Nucleus accumbens (tissue), 56 donors: ENCODE results near the gene NEGR1.

Source experiments
- DNase-seq, 56 donors: peaks; one replicate each; lab custom pipeline; 2025; lab: John Stamatoyannopoulos, UW

The NEGR1 gene

DNA sequence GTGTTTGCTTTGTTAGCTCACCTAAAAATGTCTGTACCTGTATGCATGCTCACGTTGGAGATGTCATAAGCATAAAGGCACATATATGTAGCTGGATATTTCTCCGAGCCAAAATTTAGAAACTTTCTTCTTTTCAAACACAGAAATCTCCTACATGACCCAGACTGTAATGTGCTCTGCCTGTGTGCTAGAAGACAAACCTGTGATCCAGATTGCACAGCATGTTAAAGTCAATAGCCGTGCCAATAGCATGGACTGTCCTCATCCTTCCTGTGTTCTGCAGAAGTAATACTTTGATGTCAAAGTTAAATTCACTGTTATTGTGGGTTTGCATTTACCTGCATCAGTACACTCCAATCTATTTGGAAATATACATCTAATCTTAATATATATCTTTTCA is 855.3 kb downstream of the NEGR1 start:
- no peak for DNase-seq

DNA sequence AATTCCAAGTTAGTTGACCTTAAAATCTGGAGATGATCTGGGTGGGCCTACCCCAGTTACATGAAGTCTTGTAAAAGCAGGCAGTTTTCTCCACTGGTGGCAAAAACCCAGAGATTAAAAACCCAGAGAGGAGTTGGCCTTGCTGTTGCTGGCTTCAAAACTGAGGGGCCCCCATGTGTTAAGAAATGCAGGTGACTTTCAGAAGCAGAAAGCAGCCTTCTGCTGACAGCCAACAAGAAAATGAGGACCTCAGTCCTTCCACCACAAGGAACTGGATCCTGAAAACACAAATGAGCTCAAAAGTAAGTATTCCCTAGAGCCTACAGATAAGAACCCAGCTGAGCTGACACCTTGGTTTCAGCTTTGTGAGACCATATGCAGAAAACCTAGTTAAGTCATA is 857.8 kb downstream of the NEGR1 start:
- no peak for DNase-seq

DNA sequence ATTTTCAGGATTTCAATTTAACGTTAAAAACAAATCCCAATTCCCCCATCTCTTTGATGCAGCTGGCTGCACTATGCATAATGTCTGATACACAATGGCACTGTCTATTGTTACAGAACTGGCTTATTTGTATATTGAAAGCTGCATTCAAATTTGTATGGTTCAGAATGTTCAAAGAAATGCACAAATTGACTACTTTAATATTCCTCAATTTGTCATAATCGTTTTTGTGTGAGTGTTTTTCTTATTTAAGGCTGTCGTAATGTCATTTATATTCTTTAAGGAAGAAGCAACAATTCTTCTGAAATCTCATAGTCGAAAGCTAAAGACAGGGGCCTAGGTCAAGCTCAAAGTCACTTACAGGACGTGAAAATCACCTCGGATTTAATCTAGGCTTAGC is 860.1 kb downstream of the NEGR1 start:
- DNase-seq: no peak

DNA sequence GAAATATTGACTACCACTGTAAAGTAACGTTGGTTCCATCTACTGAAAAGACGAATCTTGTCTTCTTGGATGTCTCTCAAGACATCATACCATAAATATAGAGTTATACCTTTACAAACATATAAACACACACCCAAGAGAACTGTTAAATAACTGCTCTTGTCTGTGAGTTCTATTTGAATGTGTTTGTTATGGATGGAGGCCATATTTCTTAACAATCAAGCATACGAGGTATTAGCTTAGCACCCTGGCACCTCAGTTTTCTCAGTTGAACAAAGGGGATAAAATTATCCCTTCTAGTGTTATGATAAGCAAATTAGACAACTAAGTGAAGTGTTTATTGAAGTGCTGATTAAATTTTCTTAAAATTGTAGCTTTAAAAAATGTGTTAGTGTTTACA is 864.9 kb downstream of the NEGR1 start:
- no peak for DNase-seq

DNA sequence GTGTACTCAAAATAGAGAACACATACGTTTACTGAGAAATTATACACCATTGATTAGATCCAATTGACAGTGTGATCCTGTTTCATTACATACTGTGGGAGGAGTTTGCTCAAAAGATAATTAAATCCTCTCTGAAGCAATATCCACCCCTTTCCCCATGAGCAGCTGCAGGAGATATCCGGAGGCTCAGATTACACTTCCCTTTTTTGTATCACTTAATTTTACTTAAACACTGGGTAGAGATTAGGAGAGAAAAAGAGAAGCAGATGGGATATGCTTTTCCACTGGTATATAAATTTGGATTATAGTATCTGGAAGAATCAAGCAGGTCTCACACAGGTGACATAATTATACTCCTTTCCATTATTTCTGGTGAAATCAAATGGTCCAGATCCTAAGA is 868.2 kb downstream of the NEGR1 start:
- no peak for DNase-seq

DNA sequence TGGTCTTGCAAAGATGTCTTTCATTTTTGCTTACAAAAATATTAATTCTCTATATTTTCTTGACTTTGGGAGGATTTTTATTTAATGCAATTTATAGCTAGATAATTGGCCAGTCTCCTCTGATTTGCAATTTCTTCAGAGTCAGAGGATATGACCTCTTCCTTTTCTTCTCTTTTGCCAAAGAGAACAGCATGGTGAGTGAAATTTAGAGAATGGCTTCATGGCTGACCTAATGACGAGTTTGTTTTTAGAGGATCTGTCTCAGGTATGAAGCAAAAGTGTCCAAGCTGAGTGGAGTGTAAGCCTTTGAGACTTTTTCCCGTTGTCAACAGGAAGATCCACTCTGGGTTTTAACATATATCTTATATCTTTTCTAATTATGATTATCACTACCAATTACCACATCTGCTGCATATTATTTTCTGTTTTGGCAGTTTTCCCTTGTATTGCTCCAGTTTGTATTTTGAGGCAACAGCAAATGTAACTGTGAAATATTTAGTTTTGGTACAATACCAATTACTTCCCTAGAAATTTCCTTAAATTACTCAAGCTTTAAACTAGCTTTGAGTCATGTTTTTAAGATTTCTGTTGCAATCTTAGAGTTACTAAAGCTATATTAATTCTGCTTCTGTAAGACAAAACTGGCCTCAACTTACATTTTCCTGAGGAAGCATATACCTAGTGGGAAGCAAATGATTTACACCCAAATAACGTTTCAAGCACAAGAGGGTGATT is 868.7 kb downstream of the NEGR1 start:
- no peak for DNase-seq

DNA sequence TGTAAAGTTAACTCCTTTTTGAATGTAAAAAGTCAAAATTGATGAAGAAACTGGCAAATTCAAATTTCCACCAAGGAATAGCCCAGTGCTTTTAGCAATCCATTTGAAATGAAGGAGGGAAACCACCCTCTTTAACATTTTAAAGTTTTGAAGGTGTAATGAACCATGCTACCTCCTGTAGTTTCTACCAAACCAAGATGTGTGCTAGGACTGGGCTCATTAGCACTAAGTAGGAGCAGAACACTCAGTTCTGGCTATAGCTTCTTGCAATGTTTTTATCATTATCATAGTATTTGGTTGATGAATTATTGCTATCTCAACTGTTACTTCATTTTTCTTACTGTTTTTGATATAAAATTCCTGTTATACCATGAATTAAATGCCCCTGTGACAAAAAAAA is 882.3 kb downstream of the NEGR1 start:
- no peak for DNase-seq

DNA sequence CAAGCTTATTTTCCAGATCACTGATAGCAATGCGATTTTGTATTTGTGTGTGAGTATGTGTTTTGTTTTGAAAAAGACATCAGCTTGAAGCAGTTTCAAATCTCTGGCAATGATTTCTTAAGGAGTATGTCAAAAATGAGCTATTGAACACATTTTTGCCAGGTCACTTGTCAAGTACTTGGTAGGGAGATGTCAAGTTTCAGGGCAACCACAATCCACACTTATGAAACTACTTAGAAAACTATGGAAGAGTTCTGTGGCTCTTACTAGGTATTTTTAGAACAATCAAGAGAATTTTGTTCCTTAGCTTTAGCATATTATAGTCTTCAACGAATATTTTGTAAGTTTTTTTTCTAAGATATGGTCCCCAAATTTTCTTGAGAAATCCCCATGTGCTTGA is 882.7 kb downstream of the NEGR1 start:
- no peak for DNase-seq

DNA sequence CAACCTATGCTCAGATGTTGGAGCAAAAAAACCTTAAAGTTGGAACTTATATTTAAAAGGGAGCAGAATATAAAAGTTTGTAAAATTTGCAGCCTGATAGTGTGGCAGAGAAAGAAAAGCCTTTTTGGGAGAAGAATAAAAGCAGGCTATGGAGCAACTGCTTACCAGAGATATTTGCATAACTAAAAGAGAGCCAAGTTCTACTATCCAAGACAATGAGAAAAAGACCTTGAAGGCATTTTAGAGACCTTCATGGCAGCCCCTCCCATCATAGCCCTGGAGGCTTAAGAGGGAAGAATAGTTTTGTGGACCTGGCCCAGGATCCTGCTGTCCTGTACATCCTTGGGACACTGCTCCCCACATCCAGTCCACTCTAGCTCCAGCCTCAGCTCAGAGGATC is 889.0 kb downstream of the NEGR1 start:
- DNase-seq: no peak

DNA sequence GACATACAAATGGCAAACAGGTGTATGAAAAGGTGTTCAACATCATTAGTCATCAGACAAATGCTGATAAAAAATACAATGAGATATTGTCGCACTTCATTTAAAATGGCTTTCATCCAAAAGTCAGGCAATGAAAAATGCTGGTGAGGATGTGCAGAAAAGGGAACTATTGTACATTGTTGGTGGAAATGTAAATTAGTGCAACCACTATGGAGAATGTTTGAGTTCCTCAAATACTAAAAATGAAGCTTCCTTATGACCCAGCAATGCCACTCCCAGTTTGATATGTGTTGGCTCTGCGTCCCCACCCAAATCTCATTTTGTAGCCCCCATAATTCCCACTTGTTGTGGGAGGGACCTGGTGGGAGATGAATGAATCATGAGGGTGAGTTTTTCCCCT is 891.8 kb downstream of the NEGR1 start:
- no peak for DNase-seq

DNA sequence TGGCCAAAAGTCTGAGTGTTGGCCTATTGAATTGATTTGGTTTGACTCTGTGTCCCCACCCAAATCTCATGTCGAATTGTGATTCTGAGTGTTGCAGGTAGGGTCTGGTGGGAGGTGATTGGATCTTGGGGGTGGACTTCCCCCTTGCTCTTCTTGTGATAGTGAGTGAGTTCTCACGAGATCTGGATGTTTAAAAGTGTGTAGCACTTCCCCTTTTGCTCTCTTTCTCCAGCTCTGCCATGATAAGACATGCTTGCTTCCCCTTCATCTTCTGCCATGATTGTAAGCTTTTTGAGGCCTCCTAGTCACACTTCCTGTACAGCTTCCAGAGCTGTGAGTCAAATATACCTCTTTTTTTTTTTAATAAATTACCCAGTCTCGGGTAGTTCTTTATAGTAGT is 904.5 kb downstream of the NEGR1 start:
- DNase-seq: no peak

DNA sequence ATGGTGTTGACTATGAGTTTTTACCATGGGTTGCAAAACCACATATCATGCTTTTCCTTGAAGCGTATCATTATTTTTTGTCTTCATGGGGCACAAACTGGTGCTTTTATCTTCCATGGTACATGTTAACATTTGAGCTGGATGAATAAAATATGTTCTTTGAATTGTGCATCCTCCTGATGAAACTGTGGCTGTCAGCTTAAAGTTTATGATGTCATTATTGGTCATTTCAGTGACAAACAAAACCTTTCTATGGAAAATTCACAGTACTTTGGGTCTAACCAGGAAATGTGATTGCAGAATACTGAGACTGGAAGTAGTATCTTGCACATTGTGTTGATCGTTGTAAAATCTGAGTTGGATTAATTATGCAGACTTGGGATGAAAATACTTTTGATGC is 909.8 kb downstream of the NEGR1 start:
- no peak for DNase-seq

DNA sequence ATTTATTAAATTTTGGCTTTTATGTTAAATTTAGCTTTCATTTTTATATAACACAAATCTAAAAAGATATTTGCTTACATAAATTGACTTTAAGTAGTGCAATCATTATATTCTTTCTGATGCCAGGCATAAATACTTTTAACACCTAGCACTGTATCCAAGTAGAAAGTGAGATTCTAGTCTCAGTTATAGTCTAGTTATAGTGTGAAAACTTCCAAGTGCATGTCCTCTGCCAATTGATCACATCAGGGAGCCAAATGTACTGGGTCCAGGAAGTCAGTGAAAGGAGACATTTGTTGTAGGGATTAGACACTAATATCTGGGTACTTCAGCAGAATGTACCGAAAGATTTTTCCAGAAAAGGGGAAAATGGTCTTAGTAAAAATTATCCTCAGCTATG is 910.8 kb downstream of the NEGR1 start:
- DNase-seq: no peak

DNA sequence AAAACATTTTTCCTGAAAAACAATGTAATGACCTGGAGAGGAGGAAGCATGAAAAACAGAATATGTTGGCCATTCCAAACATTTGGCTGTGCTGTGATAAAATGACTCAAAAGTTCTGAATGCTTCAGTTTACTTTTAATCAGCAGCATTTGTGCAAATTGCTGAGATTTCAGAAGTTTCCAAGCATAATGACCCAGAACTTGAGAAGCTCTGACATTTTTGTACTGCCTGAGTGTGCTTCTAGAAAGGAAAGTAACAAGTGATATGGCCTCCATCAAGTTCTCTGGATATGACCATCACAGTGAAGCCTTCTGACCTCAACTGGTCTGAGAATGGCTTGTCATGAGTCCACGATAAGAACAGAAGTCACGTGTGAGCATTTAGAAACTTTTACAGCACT is 918.1 kb downstream of the NEGR1 start:
- DNase-seq: no peak

DNA sequence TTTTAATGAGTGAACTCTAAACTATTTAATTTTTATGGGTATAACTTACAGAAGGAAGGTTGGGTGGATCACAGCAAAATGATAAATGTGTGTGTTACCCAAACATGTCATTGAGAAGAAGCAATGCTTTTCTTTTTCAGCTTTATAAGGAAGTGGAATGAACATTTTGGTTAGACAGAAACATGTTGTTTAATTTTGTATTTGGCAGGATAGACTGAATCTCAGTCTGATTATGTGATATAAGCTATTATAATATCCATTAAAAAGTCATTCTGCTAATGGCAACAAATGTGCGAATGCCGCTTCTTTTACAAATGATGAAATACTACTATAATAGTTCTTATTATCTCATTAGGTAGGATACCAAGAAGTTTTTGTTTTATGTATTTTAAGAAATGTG is 919.6 kb downstream of the NEGR1 start:
- no peak for DNase-seq

DNA sequence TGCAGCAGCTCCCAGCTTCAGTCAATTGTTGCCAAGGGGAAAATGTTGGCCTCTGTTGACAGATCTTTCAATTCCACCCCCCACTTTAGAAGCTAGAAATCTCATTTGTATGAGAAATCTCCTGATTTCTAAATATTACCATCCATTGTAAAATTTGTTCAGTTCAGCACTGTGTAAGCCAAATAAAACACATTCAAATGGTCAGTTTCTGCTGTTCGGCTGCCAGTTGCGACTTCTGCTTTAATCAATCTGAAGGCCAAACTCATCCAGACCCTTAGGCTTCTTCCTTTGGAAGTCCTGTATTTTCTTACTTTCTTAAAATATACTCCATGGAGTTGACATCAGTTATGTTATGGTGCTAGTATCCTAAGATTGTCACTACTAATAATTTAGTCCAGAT is 920.3 kb downstream of the NEGR1 start:
- DNase-seq: no peak

DNA sequence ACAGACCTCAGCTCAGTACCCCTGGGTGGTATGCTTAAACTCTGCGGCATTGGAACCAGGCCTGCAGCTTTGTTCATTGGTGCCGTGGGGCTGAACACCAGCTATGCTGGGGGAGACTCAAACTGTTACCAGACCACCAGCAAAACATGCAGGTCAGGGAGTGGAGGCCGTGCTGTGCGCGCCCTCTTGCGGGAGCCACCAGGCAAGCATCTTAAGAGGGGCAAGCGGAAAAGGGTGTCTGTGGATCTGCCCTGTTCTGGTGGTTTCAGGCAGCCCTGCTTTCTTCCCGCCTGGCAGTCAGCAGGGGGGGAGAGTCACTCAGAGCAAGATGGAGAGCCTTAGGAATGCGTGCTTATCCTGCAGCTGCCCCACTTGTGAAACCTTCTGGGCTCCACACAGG is 924.6 kb downstream of the NEGR1 start:
- no peak for DNase-seq

DNA sequence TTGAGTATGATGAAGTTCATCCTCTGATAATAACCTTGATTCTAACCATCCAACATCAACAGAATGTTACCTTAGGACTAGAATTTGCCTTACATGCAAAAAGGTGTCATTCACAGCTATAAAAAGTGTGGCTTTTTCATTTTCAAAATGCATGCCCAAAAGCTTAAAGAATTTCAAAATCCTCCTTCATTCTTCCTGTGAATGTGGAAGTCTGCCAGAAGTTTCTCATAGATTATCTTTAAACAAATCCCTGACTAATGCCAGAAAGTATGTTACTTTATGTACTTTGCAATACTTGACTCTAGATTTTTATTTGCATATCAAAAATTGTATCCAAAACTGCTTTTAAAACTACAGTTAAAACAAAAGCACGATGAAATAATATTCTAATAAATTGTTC is 930.9 kb downstream of the NEGR1 start:
- no peak for DNase-seq

DNA sequence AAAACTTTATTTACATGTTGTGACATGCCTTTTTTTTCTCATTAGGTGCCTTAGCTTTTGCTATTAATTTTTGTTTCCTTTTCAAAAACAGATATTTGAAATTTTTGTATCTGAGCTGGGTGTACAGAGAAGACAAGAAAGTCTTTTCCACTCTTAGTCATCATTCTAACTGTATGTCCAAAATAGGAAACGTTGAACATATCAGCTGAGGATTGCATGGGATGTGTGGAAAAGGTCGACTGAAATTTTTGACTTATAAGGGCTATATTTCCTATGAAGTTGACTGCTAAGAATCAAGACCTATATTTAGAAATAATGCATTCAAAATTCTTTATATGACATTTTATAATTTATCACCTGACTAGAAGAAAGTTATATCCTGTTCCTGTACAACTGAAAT is 931.5 kb downstream of the NEGR1 start:
- no peak for DNase-seq

DNA sequence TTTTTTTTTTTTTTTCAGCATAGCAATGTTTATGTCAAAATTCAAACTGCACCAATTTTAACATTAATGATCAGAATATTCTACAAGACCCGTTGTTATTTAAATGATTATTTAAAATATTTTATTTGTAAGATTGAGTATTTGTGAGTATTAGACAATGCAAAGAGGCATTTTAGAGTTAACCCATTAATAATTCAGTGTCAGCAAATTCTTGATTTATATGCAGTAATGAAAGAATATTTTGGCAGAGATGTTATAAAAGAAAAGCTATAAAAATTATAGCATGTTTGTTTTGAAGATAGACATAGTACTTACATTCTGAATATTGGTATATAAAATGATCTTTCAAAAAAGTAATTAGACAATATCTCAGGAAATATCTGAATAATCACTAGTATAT is 932.0 kb downstream of the NEGR1 start:
- DNase-seq: no peak
